Hepatocyte (in vitro differentiated cells): ENCODE measurements around the gene STK11.

Experiments
- CTCF ChIP-seq: fragments of 200-600 bp; sonication (generic); IDR thresholded peaks from 2 replicates; pipeline ENCODE4 v1.5.1; 2016; ENCODE audit warnings: antibody characterized with exemption, mild to moderate bottlenecking; ENCODE audit not compliant: poor library complexity
- EZH2 ChIP-seq: fragments of 200-600 bp; sonication (generic); IDR thresholded peaks from 2 replicates; pipeline ENCODE4 v1.6.1; 2016; ENCODE audit warnings: antibody characterized with exemption, mild to moderate bottlenecking, borderline replicate concordance
- EZH2phosphoT487 ChIP-seq: fragments of 200-600 bp; sonication (generic); IDR thresholded peaks from one replicate; pipeline ENCODE4 v1.6.1; 2018; ENCODE audit warnings: antibody characterized with exemption, mild to moderate bottlenecking, low read depth, moderate library complexity; ENCODE audit not compliant: unreplicated experiment, severe bottlenecking

DNA sequence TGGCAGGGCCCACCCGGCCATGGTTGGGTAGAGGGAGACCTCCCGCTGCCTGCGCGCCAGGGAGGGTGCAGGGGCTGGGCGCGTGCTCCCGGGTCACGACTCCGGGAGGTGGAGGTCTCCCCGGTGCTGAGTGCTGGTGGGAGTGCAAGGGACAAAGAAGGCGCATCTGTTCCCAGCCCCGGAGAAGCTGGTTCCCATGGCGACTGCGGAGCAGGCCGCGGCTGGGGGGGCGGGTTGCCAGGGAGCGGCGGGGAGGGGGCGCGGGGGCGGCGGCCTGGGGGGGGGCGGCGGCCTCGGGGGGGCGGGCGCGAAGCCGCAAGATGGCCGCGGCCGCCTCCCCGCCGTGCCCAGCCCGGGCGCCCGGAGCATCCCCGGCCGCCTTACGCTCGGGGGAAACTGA, 31.0 kb downstream of the STK11 start:
- TF ChIP-seq CTCF, result no peak
- TF ChIP-seq EZH2phosphoT487, result no peak
- no peak for TF ChIP-seq EZH2
